ENCODE data around the gene SESN1.
"Not testable (repeated sequence)": the region's sequence is repeated elsewhere in the genome, so short reads cannot be mapped to it uniquely, and the experiment has no call there.

SESN1 gene

DNA sequence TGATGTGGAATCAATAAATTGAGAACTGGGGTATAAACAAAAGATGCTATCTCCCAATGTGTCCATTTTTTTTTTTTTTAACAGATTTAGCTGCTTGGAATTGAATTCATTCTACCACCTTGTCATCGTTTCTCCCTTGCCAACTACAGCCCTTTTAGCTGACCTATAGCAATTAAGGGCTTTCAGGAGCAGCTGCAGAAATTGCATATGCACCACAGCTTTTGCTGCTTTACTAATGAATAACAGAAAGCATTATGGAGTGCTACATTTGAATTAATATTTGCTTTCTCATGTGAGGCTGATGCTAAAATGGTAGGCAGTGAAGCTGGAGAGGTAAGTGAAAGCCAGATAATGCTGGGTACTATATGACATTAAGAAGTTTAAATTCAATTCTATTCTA, 5.7 kb downstream of the SESN1 start:
- Histone ChIP-seq H3K4me2 (no peak overlapping the region), H3K4me3 (no peak overlapping the region), H3K4me1 (peaks cover 7 to 38% (median 23%) of the 10 kb centered on the region in 10 experiments), H4K20me1 (peaks cover 0 to 21% (median 9%) of the 10 kb centered on the region in 11 experiments; a peak in 9 of 22 replicates), H3K9ac (no peak overlapping the region), H3K9me3 (replicated peaks in 1 of 11) (no peaks in the 10 kb centered on the region), H3K27ac (no peak overlapping the region), H3K36me3 (peaks cover 0 to 19% (median 0%) of the 10 kb centered on the region in 11 experiments; a peak in 5 of 22 replicates), H3K27me3 (no peaks in the 10 kb centered on the region)
- no peak for TF ChIP-seq Cebpa-rat (IDR thresholded peaks at IDR 0.05)

DNA sequence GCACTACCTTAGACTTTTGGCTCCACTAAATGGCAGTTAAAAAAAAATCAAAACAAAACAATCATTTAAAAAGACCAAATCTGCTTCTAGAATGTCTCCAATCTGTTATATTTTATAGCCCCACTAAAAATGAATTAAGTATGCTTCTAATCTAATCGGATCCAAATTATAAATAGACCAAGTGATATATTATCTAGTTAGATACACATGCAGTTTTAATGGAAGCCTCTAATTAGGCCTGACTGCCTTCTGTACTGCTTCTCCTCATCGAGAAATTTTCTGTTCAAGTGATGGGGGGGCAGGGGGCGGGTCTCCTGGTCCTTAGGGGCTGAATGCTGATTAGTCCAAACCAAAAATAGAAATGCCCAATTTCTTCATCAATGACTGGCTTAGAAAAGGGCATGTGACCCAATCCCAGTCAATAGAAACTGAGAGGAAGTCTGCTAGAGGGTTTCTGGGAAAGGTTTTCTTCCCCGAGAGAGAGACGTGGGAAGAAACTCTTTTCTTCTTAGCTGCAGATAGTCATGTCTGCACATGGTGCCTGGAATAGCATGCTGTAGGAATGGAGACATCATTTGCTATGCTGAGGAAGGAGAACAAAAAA, 6.9 kb downstream of the SESN1 start:
- TF ChIP-seq Cebpa-rat (IDR thresholded peaks at IDR 0.05) = no peak
- no peak overlapping the region for H3K27ac ChIP-seq
- no peaks in the 10 kb centered on the region for H3K9me3 ChIP-seq (replicated peaks in 1 of 11)
- peak overlapping the region in 2 of 11 experiments; percentile 3 to 17; a peak in 2 of 22 replicates for H3K4me2 ChIP-seq
- H3K9ac ChIP-seq = no peak overlapping the region
- H3K4me1 ChIP-seq = peaks cover 7 to 38% (median 15%) of the 10 kb centered on the region in 10 experiments
- H3K27me3 ChIP-seq = no peaks in the 10 kb centered on the region
- no peak overlapping the region for H3K4me3 ChIP-seq
- peaks cover 0 to 11% (median 0%) of the 10 kb centered on the region in 11 experiments; a peak in 6 of 22 replicates for H4K20me1 ChIP-seq
- peaks cover 0 to 19% (median 0%) of the 10 kb centered on the region in 11 experiments; a peak in 5 of 22 replicates for H3K36me3 ChIP-seq

DNA sequence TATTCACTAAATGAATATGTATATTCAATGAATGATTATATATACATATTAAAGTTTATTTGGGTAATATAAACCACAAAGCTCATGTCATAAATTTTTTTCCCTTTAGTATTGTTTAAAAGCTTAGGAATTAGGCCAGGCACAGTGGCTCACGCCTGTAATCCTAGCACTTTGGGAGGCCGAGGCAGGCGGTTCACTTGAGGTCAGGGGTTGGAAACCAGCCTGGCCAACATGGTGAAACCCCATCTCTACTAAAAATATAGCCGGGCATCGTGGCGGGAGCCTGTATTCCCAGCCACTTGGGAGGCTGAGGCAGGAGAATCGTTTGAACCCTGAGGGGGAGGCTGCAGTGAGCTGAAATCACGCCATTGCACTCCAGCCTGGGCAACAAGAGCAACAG, 10.5 kb downstream of the SESN1 start:
- H3K9ac ChIP-seq; H3K27me3 ChIP-seq; H4K20me1 ChIP-seq; H3K4me2 ChIP-seq; H3K4me3 ChIP-seq; H3K27ac ChIP-seq; H3K9me3 ChIP-seq (replicated peaks in 1 of 11): not testable (repeated sequence)
- peaks cover 0 to 25% (median 6%) of the 10 kb centered on the region in 10 experiments; a peak in 12 of 20 replicates for H3K4me1 ChIP-seq
- H3K36me3 ChIP-seq = peaks cover 0 to 27% (median 0%) of the 10 kb centered on the region in 11 experiments; a peak in 7 of 22 replicates

DNA sequence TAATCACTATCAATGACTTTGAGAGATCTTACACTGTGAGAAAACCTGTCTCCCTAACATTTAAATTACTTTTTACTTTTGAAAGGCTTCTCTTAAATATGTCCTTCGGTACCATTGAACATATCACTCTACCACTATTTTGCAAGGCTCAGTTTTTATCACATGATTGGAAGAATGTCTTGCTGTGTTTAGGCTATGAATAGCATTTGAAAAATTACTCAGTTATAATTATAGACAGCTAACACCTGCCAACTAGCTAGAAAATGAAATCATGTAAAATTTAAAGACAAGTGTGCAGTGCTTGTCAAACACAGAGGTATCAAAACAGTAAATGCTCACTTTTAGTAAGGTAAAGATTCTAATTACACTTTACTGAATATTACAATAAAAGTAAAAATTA, 11.0 kb downstream of the SESN1 start:
- H3K9ac ChIP-seq = no peak overlapping the region
- no peak overlapping the region for H3K4me3 ChIP-seq
- no peak overlapping the region for H3K4me2 ChIP-seq
- no peak overlapping the region for H3K27ac ChIP-seq
- no peaks in the 10 kb centered on the region for H3K9me3 ChIP-seq (replicated peaks in 1 of 11)
- no peaks in the 10 kb centered on the region for H4K20me1 ChIP-seq
- H3K4me1 ChIP-seq = peaks cover 0 to 22% (median 6%) of the 10 kb centered on the region in 10 experiments; a peak in 12 of 20 replicates
- H3K27me3 ChIP-seq = no peaks in the 10 kb centered on the region
- no peak for TF ChIP-seq Cebpa-rat (IDR thresholded peaks at IDR 0.05)
- peaks cover 0 to 27% (median 0%) of the 10 kb centered on the region in 11 experiments; a peak in 7 of 22 replicates for H3K36me3 ChIP-seq

GRCh38 chr6:109082188-109082577, 12.5 kb downstream of the SESN1 start:
- no peak for TF ChIP-seq Cebpa-rat (IDR thresholded peaks at IDR 0.05)
- H3K4me3 ChIP-seq = no peak overlapping the region
- no peak overlapping the region for H3K9ac ChIP-seq
- no peaks in the 10 kb centered on the region for H3K9me3 ChIP-seq (replicated peaks in 1 of 11)
- H3K4me2 ChIP-seq = peak overlapping the region in 1 of 11 experiments; percentile 28; a peak in 2 of 22 replicates
- H4K20me1 ChIP-seq = no peaks in the 10 kb centered on the region
- no peak overlapping the region for H3K27ac ChIP-seq
- no peaks in the 10 kb centered on the region for H3K27me3 ChIP-seq
- H3K4me1 ChIP-seq = peaks cover 0 to 14% (median 6%) of the 10 kb centered on the region in 10 experiments; a peak in 12 of 20 replicates
- H3K36me3 ChIP-seq = peaks cover 0 to 23% (median 0%) of the 10 kb centered on the region in 11 experiments; a peak in 7 of 22 replicates

DNA sequence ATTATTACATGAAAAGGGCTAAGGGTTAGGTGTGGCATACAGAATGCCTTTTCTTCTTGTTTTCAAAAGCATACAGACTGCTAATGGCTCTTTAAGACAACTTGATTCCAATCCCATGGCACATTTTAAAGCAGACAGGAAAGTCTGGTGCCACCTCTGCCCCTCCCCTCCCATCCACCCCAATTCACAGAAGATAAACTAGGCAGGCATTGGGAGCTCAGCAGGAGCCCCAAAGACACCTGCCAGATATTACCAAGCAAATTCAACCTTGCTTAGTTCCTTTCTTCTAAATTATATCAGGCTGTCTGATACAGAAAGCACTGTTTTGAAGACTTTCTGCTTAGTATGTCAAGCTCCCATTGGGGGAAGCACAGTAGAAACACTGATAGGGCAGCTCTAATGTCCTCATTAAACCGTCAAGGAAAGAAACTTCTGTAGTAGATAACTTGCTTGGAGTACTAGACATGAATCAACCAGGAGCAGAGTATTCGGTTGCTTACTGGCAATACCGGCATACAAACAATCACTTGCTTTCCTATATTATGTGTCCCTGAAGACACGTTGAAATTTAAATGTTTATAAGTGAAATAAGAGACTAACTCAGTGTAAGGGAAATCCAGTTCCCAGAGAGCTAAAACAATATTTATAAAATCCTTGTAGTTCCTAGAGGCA, 13.0 kb downstream of the SESN1 start:
- H3K9ac ChIP-seq = no peak overlapping the region
- no peak for TF ChIP-seq Cebpa-rat (IDR thresholded peaks at IDR 0.05)
- peak overlapping the region in 1 of 11 experiments; percentile 28; a peak in 1 of 22 replicates for H3K4me2 ChIP-seq
- H4K20me1 ChIP-seq = no peaks in the 10 kb centered on the region
- H3K36me3 ChIP-seq = peaks cover 0 to 23% (median 0%) of the 10 kb centered on the region in 11 experiments; a peak in 7 of 22 replicates
- peaks cover 3 to 20% (median 9%) of the 10 kb centered on the region in 10 experiments for H3K4me1 ChIP-seq
- no peaks in the 10 kb centered on the region for H3K9me3 ChIP-seq (replicated peaks in 1 of 11)
- no peak overlapping the region for H3K4me3 ChIP-seq
- H3K27ac ChIP-seq = no peak overlapping the region
- no peaks in the 10 kb centered on the region for H3K27me3 ChIP-seq

DNA sequence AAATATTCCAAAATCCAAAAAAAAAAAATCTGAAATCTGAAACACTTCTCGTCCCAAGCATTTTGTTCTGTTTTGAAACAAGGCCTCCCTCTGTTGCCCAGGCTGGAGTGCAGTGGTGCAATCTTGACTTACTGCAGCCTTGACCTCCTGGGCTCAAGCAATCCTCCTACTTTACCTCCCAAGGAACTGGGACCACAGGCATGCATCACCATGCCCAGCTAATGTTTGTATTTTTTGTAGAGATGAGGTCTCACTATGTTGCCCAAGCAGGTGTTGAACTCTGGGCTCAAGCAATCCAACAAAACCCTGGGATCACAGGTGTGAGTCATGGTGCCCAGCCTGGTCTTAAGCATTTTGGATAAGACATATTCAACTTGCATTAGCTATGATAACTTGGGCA, 13.6 kb downstream of the SESN1 start:
- no peak overlapping the region for H3K4me2 ChIP-seq
- peaks cover 0 to 21% (median 0%) of the 10 kb centered on the region in 11 experiments; a peak in 7 of 22 replicates for H3K36me3 ChIP-seq
- peaks cover 9 to 26% (median 15%) of the 10 kb centered on the region in 10 experiments for H3K4me1 ChIP-seq
- no peak overlapping the region for H3K9ac ChIP-seq
- no peaks in the 10 kb centered on the region for H3K27me3 ChIP-seq
- no peak for TF ChIP-seq Cebpa-rat (IDR thresholded peaks at IDR 0.05)
- no peak overlapping the region for H3K4me3 ChIP-seq
- H4K20me1 ChIP-seq = no peaks in the 10 kb centered on the region
- no peak overlapping the region for H3K27ac ChIP-seq
- H3K9me3 ChIP-seq (replicated peaks in 1 of 11) = no peaks in the 10 kb centered on the region

DNA sequence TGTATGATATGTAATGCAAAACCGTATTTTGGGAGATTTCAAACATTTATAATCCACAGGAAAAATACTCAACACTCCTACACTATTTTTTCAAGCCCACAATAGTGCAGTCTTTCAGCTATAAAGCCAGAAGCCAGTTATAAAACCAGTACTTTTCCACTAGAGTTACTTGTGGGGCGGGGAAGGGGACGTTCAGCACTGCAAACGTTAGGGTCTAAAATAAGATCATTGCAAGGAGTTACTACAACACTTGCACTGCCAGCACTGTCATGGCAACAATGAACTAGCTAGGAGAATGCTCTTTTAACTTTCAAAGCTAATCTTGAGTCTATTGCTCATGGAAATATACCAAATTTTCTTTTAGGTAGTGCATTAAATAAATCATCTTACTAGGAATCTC, 14.7 kb downstream of the SESN1 start:
- no peak overlapping the region for H3K27ac ChIP-seq
- no peak for TF ChIP-seq Cebpa-rat (IDR thresholded peaks at IDR 0.05)
- H3K4me3 ChIP-seq = no peak overlapping the region
- no peak overlapping the region for H3K9ac ChIP-seq
- H4K20me1 ChIP-seq = no peaks in the 10 kb centered on the region
- H3K4me2 ChIP-seq = peak overlapping the region in 5 of 11 experiments; percentile 0 to 34 (median 26); a peak in 3 of 22 replicates
- no peaks in the 10 kb centered on the region for H3K27me3 ChIP-seq
- H3K36me3 ChIP-seq = peaks cover 0 to 11% (median 0%) of the 10 kb centered on the region in 11 experiments; a peak in 6 of 22 replicates
- no peaks in the 10 kb centered on the region for H3K9me3 ChIP-seq (replicated peaks in 1 of 11)
- H3K4me1 ChIP-seq = peaks cover 14 to 34% (median 21%) of the 10 kb centered on the region in 10 experiments

DNA sequence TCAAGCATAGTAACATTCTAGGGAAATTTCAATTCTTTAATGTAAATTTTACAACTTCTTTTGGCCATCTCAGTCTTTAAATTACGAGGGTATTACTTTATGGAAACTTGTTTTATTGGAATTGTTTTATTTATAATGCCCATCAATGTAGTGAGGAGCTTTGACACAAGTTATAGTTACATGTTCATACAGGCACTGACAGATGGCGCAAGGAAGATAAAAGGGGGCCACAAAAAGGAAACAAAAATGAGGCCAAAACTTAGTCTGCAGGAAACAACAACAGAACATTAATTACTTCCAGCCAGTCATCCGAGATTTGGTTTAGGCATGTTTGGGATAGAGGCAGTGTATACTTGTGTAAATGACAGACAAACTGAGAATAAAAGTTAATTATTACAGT, 18.3 kb downstream of the SESN1 start:
- Histone ChIP-seq H3K4me3 (no peak overlapping the region), H3K9me3 (replicated peaks in 1 of 11) (no peaks in the 10 kb centered on the region), H3K9ac (no peak overlapping the region), H3K27ac (no peak overlapping the region), H3K36me3 (no peaks in the 10 kb centered on the region), H4K20me1 (no peaks in the 10 kb centered on the region), H3K4me2 (peak overlapping the region; percentile 4 to 48 (median 43); a peak in 18 of 22 replicates), H3K27me3 (no peaks in the 10 kb centered on the region; a peak in 1 of 22 replicates), H3K4me1 (peaks cover 14 to 54% (median 24%) of the 10 kb centered on the region in 10 experiments)
- no peak for TF ChIP-seq Cebpa-rat (IDR thresholded peaks at IDR 0.05)
